Measurements from ENCODE around the gene UNKL.

Gene UNKL

GRCh38 chr16:1430759-1431496, 16.4 kb upstream of the UNKL start, which contains the start of gene PERCC1:
TSS of gene PERCC1 (plus strand) at chr16:1431078. CDS start at chr16:1432594, 1,516 bp downstream.
- no peak for DNase-seq

DNA sequence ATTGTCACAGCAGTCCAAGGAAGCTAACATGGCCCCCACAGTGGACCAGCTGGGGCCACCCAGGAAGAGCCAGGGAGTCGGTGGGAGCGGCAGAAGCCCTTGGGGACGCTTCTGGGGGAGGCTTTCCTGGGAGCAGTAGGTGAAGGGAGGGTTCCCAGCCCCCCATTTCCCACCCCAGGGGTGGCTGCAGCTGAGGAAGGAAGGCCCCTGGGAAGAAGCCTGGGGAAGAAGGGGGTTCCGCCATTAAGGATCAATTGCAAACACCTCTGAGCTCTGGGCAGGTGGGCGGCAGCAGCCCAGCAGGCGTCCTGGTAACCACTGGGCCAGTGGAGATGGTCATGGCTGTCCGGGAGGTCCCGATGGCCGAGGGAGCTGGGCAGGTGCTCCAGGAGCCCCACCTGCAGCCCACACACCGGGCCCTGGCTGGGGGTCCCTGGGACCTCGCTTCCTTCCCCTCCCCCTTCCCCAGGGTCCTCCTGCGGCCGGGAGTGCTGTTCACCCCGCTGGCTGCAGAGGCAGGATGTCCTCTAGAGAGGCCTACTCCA, 15.8 kb upstream of the UNKL start:
- DNase-seq: no peak

DNA sequence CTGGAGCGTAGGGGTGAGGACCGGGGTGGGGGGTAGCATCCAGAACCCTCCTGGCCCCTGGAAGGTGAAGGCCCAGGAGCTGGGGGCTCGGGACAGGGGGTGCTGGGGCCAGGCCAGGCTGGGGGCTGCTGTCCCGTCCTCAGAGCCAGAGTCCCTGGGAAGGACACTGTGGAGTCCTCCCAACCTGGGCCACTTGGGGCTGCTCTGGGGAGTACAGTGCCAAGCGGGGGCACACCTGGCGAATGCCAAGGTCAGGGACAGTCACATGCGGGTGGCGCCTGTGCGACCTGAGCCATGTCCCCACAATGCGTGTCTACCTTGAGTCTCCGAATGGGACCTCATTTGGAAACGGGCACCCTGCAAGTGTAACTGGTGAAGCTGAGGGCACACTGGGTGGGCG, 15.1 kb upstream of the UNKL start:
- no peak for DNase-seq

DNA sequence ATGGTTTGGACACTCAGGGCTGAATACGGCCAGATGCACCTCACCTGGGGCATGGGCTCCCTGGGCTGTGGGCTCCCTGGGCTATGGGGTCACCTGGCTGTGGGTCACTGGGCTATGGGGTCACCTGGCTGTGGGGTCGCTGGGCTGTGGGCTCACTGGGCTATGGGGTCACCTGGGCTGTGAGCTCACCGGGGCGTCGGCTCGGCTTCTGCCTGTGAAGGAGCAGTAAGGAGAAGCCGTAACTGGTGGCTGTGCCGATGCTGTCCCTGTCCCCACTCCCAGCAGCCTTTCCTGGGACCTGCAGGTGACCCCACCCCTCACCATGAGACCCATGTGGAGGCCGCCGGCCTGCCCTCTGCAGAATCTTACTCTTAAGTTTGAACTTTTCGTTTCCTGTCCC, 14.5 kb upstream of the UNKL start:
- no peak for DNase-seq

DNA sequence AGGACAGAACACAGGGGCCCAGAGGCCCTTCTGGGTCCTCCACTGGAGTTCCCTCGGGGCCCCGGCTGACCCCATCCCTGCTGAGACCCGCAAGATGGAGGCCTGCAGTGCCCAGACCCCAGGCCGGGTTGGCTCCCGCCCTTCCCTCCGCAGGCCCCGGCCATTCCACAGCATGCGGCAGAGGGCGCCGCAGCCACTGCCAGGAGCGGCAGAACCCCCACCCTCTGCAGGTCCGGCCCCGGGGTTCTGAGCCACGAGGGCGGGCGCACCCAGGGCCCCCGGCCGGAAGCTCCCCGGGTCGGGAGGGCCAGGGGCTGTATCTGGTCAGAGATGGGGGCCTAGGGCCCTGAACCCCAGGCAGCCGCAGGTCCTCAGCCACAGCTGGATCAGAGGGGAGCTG, 14.0 kb upstream of the UNKL start:
- peak; percentile 42 for DNase-seq

- DNase-seq: no peak
These were observed 13.3 kb upstream of the UNKL start for GRCh38 chr16:1427473-1428461.

- DNase-seq: no peak
These were observed 12.4 kb upstream of the UNKL start for GRCh38 chr16:1426734-1427471.

DNA sequence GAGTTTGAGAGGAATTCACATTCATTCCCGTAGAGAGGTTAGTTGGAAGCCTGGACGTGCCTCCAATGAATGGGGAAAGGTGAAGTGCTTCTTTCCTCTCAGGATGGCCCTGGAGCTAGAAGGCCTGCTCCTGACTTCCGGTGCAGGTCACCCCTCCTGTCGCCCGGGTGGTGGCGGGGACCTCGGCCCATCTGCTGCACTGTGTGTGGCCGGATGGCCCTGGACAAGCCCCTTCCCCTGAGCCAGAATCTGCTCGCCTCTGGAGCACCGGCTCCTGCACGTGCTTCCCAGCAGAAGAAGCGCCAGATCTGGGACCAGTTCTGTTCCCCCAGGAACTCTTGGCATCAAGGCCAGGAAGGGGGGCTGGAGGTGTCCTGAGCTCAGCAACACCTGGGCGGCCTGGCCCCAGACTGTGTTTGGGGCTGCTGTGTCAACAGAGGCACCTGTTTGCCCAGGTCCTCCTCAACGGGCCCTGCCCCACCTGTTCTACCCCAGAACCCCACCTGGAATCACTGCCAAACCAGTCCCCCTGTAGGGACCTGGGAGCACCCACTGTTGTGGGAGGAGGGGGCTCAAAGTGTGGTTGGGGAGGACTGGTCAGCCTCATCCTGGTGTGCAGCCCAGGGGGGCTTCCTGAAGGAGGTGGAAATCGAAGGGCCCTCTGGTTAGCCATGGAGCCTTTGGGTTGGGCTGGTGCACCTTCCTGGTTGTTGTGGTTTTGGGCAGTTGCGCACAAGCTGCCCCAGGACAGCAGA, 11.3 kb upstream of the UNKL start:
- no peak for DNase-seq

DNA sequence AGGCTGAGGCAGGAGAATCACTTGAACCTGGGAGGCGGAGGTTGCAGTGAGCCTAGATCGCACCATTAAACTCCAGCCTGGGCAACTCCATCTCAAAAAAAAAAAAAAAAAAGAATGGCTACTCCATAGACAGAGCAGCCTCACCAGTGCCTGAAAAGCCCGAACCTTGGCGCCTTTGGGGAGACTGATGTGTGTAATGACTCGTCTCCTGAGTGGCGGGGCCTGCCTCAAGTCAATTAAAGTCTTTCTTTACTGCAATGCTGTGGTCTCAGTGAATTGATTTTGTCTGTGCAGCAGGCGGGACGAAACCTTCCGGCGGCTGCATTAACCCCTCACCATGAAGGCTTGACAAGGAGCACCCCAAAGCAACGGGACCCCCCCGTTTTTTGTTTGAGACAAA, 9.5 kb upstream of the UNKL start:
- no peak for DNase-seq

DNA sequence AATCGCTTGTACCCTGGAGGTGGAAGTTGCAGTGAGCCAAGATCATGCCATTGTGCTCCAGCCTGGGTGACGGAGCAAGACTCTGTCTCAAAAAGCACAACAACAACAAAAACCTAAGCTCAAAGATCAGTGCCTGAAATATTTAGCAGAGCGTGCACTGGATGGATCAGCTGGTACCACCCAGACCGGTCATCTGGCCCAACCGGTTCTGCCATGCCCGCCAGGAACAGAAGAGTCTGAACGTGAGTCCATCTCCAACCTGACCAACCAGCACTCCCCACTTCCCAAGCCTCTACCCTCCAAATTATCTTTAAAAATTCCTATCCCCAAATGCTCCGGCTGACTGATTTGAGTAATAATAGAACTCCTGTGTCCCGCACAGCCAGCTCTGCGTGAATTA, 7.6 kb upstream of the UNKL start:
- DNase-seq: no peak

GRCh38 chr16:1420111-1420539, 5.6 kb upstream of the UNKL start:
- DNase-seq: no peak

GRCh38 chr16:1416521-1416941, 2.0 kb upstream of the UNKL start:
- no peak for DNase-seq

DNA sequence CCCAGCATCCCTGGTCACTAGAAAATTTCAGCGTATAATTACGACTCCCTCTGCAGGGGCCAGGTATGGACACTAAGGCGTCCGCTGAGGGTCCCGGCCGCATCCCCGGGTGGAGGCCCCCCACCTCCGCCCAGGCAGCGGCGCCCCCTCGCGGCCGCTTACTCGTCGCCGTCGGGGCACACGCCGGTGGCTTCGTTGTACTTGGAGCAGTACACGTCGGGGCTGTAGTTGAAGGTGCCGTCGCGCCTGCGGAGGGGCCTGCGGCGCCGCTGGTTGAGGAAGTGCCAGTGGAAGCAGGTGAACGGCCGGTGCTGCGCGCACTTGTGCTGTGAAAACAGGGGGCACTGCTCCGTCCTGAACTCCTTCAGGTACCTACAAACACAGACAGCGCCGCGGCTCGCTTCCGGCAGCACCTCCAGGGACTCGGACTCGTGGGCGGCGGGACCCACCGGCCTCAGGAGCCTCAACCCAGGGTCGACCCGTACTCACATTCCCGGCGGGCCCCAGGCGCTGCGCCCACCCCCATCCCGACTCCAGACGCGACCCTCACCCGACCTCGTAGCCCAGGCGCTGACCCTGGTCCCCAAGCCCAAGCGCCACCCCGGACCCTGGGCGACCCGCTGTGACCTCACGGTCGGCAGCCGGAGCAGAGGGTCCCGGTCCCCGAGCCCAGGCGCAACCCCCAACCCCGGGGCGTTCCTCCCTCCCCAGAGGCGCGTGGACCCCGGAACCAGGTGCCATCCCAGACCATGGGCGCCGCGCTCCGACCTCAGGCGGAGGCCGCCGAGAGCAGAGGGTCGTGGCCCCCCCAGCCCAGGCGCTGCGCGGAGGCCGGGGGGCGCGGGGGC, 596 bp downstream of the UNKL start:
- DNase-seq: peak; percentile 66

- no peak for DNase-seq
These were observed 1.7 kb downstream of the UNKL start for GRCh38 chr16:1412847-1413246.

- DNase-seq: peak; percentile 96
These were observed 6.2 kb downstream of the UNKL start for GRCh38 chr16:1408171-1408837.

DNA sequence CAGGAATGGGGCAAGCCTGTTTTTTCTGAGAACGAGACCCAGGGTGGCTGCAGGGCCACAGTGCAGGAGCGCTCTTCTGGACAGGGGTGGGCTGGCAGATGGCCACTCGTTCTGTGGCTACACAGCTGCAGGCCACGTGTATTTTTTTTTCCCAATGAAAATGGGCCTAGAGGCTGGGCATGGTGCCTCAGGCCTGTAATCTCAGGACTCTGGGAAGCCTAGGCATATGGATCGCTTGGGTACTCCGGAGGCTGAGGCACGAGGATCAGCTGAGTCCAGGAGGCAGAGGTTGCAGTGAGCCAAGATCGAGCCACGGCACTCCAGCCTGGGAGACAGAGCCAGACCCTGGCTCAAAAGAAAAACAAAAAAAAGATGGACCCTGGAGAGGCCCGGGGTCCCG, 6.8 kb downstream of the UNKL start:
- DNase-seq: no peak

GRCh38 chr16:1403733-1404132, 10.8 kb downstream of the UNKL start:
- DNase-seq: no peak

DNA sequence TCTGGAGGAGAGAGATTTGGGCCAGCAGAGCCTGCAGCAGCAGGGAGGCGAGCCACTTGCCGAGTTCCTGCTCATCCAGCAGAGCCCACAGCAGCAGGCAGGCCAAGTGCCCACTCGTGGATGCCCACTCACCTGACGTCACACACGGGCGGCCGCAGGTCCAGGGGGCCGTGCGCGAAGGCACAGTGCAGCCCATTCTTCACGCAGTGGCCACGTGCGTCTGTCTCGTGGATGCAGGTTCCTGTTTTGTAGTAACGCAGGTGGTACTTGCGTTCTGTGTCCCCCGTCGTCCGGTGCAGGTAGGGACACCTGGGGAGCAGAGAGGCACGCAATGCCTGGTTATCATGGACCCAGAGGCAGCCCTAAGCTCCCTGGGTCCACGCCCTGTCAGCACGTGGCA, 11.5 kb downstream of the UNKL start:
- DNase-seq: no peak

DNA sequence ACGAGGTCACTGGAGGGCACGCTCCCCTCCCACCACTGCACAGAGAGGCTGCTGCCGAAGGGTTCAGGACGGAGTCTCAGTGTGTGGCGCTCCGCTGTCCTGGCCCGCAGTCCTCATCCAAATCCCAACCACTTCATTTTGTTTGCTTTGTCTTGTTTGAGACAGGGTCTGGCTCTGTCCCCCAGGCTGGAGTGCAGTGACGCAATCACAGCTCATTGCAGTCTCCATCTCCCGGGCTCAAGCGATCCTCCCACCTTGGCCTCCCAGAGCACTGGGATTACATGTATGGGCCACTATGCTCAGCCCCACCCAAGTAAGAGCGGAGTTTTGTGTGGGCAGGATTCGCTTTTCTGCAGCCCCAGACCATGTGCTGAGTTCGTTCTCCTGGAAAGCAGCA, 12.7 kb downstream of the UNKL start:
- DNase-seq: no peak

- DNase-seq: no peak
These were observed 13.3 kb downstream of the UNKL start for GRCh38 chr16:1401061-1401757.

Measured in activated naive CD4-positive, alpha-beta T cell treated with Interleukin-2 at 50 U/mL for 16 hours (primary cell).